CD14-positive monocyte (primary cell): ENCODE data around the gene KMT2E. TPM values are rescaled to one million over a fixed set of nuclear protein-coding genes. Genes with fewer than 3 reads are reported as not detected.

Experiments
- DNase-seq, 3 donors: peaks; one replicate each; pipeline ENCODE4 v3.0.0-alpha.2; 2011 to 2022
- H2AFZ ChIP-seq: 2 replicates; pipeline ENCODE4 v1.6.0; 2012; ENCODE audit warnings: mild to moderate bottlenecking, low read depth, low read length, inconsistent platforms; ENCODE audit not compliant: insufficient read depth, poor library complexity, severe bottlenecking
- H3K27ac ChIP-seq, 2 donors: 1 replicate in 1 of 2; 2 replicates in 1 of 2; pipeline ENCODE4 v1.5.1; 2012 to 2013; ENCODE audit warnings: low read length in 2 of 2, control low read depth in 1 of 2, inconsistent platforms in 1 of 2, low read depth in 1 of 2, mild to moderate bottlenecking in 1 of 2
- H3K27me3 ChIP-seq, 2 donors: one replicate each; pipeline versions ENCODE4 v1.6.0 to v1.6.1; 2011 to 2013; ENCODE audit warnings: low read length in 2 of 2; ENCODE audit not compliant: control insufficient read depth in 2 of 2, insufficient read depth in 2 of 2
- H3K36me3 ChIP-seq, 2 donors: replicated peaks in 1 of 2; 1 replicate in 1 of 2; 2 replicates in 1 of 2; pipeline versions ENCODE4 v1.5.1 to v1.6.1; 2012 to 2013; ENCODE audit warnings: low read length in 2 of 2, control low read depth in 1 of 2, inconsistent platforms in 1 of 2, mild to moderate bottlenecking in 1 of 2; ENCODE audit not compliant: insufficient read depth in 2 of 2, control insufficient read depth in 1 of 2
- H3K4me1 ChIP-seq, 2 donors: 1 replicate in 1 of 2; 2 replicates in 1 of 2; pipeline versions ENCODE4 v1.5.1 to v1.6.1; 2012 to 2013; ENCODE audit warnings: low read length in 2 of 2, control low read depth in 1 of 2, inconsistent platforms in 1 of 2, mild to moderate bottlenecking in 1 of 2, moderate library complexity in 1 of 2; ENCODE audit not compliant: insufficient read depth in 2 of 2, control insufficient read depth in 1 of 2
- H3K4me2 ChIP-seq: replicated peaks from 2 replicates; pipeline ENCODE3; 2012; ENCODE audit warnings: low read length, moderate library complexity, mild to moderate bottlenecking; ENCODE audit not compliant: poor library complexity, severe bottlenecking; ENCODE audit errors: extremely low read depth
- H3K4me3 ChIP-seq, 3 experiments: fragments of 200-600 bp in 1 of 3; sonication (generic) in 1 of 3; replicated peaks in 1 of 3; 1 replicate in 2 of 3; 2 replicates in 1 of 3; pipeline ENCODE4 v1.5.1; 2011 to 2013; ENCODE audit warnings: low read length in 3 of 3, mild to moderate bottlenecking in 3 of 3, control low read depth in 2 of 3, low read depth in 2 of 3, inconsistent platforms in 1 of 3, moderate library complexity in 1 of 3
- H3K79me2 ChIP-seq: 2 replicates; pipeline ENCODE4 v1.6.0; 2012; ENCODE audit warnings: mild to moderate bottlenecking, control low read depth, inconsistent platforms, low read length, moderate library complexity; ENCODE audit not compliant: insufficient read depth
- H3K9ac ChIP-seq: 2 replicates; pipeline ENCODE4 v1.6.0; 2017; ENCODE audit warnings: low read length, mild to moderate bottlenecking; ENCODE audit not compliant: insufficient read depth, poor library complexity, severe bottlenecking
- H3K9me3 ChIP-seq, 2 donors: replicated peaks in 1 of 2; 1 replicate in 1 of 2; 2 replicates in 1 of 2; pipeline versions ENCODE4 v1.5.1 to v1.6.1; 2012 to 2013; ENCODE audit warnings: low read length in 2 of 2, control low read depth in 1 of 2; ENCODE audit not compliant: control insufficient read depth in 1 of 2, insufficient read depth in 1 of 2
- H4K20me1 ChIP-seq: 2 replicates; pipeline ENCODE4 v1.6.0; 2012; ENCODE audit warnings: mild to moderate bottlenecking, low read length, control low read depth, moderate library complexity; ENCODE audit not compliant: insufficient read depth
- H3K27ac Mint-ChIP-seq, 7 donors: one replicate each; pipeline ENCODE4 v1.8.0; 2020; ENCODE audit warnings: mild to moderate bottlenecking in 7 of 7, mixed read lengths in 7 of 7, moderate library complexity in 6 of 7, inconsistent platforms in 2 of 7
- H3K27me3 Mint-ChIP-seq, 3 donors: one replicate each; pipeline ENCODE4 v1.8.0; 2021 to 2022; ENCODE audit warnings: low read depth in 3 of 3, mild to moderate bottlenecking in 3 of 3, mixed read lengths in 3 of 3, moderate library complexity in 3 of 3, inconsistent platforms in 1 of 3
- H3K36me3 Mint-ChIP-seq, 2 donors: one replicate each; pipeline ENCODE4 v1.8.0; 2020; ENCODE audit warnings: mixed read lengths in 2 of 2, inconsistent platforms in 1 of 2, mild to moderate bottlenecking in 1 of 2
- H3K4me1 Mint-ChIP-seq: one replicate; pipeline ENCODE4 v1.8.0; 2020; ENCODE audit warnings: mild to moderate bottlenecking, mixed read lengths
- H3K4me3 Mint-ChIP-seq, 2 donors: one replicate each; pipeline ENCODE4 v1.8.0; 2020; ENCODE audit warnings: mild to moderate bottlenecking in 2 of 2, mixed read lengths in 2 of 2, moderate library complexity in 1 of 2
- H3K9me3 Mint-ChIP-seq, 7 donors: one replicate each; pipeline ENCODE4 v1.8.0; 2020 to 2022; ENCODE audit warnings: mixed read lengths in 7 of 7, mild to moderate bottlenecking in 6 of 7, moderate library complexity in 6 of 7, inconsistent platforms in 2 of 7
- WGBS: methylation state at CpG from one replicate; pipeline ENCODE4 v1.1.5; 2013; ENCODE audit warnings: missing lambda C conversion rate; ENCODE audit not compliant: insufficient coverage; 5-methylcytosine and 5-hydroxymethylcytosine counted together
- intact Hi-C, 2 donors: fragments of 100-400 bp; cut with micrococcal nuclease; formaldehyde crosslinking; loops; one replicate each; pipeline versions ENCODE4 v1.15.0 to v1.15.1; 2023
- polyA plus RNA-seq, 3 donors: library from polyadenylated mRNA; depleted of rRNA in 1 of 3; unstranded in 2 of 3; stranded (reverse) in 1 of 3; fragments of 300-500 nt in 2 of 3; fragments of >200 nt in 1 of 3; fragmentation: Illumina TruSeq in 2 of 3; gene quantifications; 1 replicate in 2 of 3; 2 replicates in 1 of 3; pipeline ENCODE4 v1.2.3, GENCODE V29; 2012 to 2021
- TF ChIP-seq, protein P1 (sequence below): fragments of 200-600 bp; IDR thresholded peaks from one replicate; pipeline ENCODE4 v1.8.0; 2022; ENCODE audit warnings: antibody characterized with exemption, mild to moderate bottlenecking

The KMT2E gene
- polyA plus RNA-seq, 3 donors = 21.5 to 58.0 (median 33.1) TPM

DNA sequence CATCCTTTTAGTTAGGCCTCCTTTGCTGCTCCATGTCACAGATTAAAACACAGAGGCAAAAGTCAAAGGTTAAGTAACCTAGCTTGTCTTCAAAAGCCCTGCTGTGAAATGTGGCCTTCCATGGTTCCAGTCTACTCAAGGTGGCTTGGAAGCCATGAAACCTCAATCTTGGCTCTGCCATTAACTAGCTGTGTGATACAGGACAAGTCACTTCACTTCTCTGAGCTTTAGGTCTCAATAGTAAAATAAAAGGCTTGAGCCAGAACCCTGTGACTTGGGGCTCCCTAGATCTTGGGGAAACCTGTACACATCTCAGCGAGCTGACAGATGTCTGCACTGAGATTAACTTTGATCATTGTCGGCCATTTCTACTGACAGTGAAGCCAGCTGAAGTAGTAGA, 48.0 kb upstream of the KMT2E start:
- no peak overlapping the region for H3K27ac ChIP-seq
- no peak overlapping the region for H2AFZ ChIP-seq
- DNase-seq = no peak
- H3K4me3 ChIP-seq = no peak overlapping the region
- H4K20me1 ChIP-seq = no peaks in the 10 kb centered on the region
- H3K27me3 ChIP-seq = no peaks in the 10 kb centered on the region
- Mint-ChIP-seq H3K4me1 (peaks cover 40% of the 10 kb centered on the region), H3K27me3 (peaks cover 0 to 5% (median 2%) of the 10 kb centered on the region in 3 donors), H3K4me3 (no peak overlapping the region), H3K27ac (no peak overlapping the region), H3K36me3 (peaks cover 8 to 19% of the 10 kb centered on the region in 2 donors), H3K9me3 (no peaks in the 10 kb centered on the region)
- H3K36me3 ChIP-seq = no peaks in the 10 kb centered on the region
- peaks cover 3% of the 10 kb centered on the region for H3K79me2 ChIP-seq
- no peaks in the 10 kb centered on the region for H3K9me3 ChIP-seq
- WGBS = 80% methylated on average over 1 of the region's 2 CpGs
- TF ChIP-seq, protein P1, sequence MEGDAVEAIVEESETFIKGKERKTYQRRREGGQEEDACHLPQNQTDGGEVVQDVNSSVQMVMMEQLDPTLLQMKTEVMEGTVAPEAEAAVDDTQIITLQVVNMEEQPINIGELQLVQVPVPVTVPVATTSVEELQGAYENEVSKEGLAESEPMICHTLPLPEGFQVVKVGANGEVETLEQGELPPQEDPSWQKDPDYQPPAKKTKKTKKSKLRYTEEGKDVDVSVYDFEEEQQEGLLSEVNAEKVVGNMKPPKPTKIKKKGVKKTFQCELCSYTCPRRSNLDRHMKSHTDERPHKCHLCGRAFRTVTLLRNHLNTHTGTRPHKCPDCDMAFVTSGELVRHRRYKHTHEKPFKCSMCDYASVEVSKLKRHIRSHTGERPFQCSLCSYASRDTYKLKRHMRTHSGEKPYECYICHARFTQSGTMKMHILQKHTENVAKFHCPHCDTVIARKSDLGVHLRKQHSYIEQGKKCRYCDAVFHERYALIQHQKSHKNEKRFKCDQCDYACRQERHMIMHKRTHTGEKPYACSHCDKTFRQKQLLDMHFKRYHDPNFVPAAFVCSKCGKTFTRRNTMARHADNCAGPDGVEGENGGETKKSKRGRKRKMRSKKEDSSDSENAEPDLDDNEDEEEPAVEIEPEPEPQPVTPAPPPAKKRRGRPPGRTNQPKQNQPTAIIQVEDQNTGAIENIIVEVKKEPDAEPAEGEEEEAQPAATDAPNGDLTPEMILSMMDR = no peak
- intact Hi-C loops = no loop called here
- no peak overlapping the region for H3K9ac ChIP-seq
- H3K4me1 ChIP-seq = peaks cover 32 to 35% of the 10 kb centered on the region in 2 donors
- no peak overlapping the region for H3K4me2 ChIP-seq

GRCh38 chr7:104967088-104967487, 46.9 kb upstream of the KMT2E start:
- 100% methylated on average over 2 of the region's 2 CpGs for WGBS
- Histone ChIP-seq H2AFZ (no peak overlapping the region), H3K4me1 (peaks cover 22 to 24% of the 10 kb centered on the region in 2 donors), H3K9ac (no peak overlapping the region), H3K9me3 (no peaks in the 10 kb centered on the region), H4K20me1 (no peaks in the 10 kb centered on the region), H3K4me3 (no peak overlapping the region), H3K27me3 (no peaks in the 10 kb centered on the region), H3K79me2 (peaks cover 3% of the 10 kb centered on the region), H3K36me3 (no peaks in the 10 kb centered on the region), H3K27ac (no peak overlapping the region), H3K4me2 (no peak overlapping the region)
- TF ChIP-seq, protein P1 = no peak
- intact Hi-C loops = no loop called here
- H3K4me3 Mint-ChIP-seq = no peak overlapping the region
- H3K4me1 Mint-ChIP-seq = peaks cover 29% of the 10 kb centered on the region
- H3K9me3 Mint-ChIP-seq = no peaks in the 10 kb centered on the region
- no peak overlapping the region for H3K27ac Mint-ChIP-seq
- no peak for DNase-seq
- peaks cover 0 to 4% (median 2%) of the 10 kb centered on the region in 3 donors for H3K27me3 Mint-ChIP-seq
- H3K36me3 Mint-ChIP-seq = peaks cover 8 to 22% of the 10 kb centered on the region in 2 donors
